HG02981 (cell line): Measurements from ENCODE around the gene AKIRIN1.
"Not testable (repeated sequence)": the region's sequence is repeated elsewhere in the genome, so short reads cannot be mapped to it uniquely, and the experiment has no call there.

Source experiments
- ATAC-seq: cut with Tn5 transposase; IDR thresholded peaks from one replicate; pipeline ENCODE4 v1.9.1; 2021; ENCODE audit warnings: mild to moderate bottlenecking, moderate library complexity; ENCODE audit not compliant: unreplicated experiment

Gene AKIRIN1, protein sequence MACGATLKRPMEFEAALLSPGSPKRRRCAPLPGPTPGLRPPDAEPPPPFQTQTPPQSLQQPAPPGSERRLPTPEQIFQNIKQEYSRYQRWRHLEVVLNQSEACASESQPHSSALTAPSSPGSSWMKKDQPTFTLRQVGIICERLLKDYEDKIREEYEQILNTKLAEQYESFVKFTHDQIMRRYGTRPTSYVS

GRCh38 chr1:38990738-38991637 lies at the start of gene AKIRIN1:
TSS of gene AKIRIN1 (plus strand) at chr1:38991276. CDS start at chr1:38991381, 105 bp downstream.
- ATAC-seq: peak; percentile 94

DNA sequence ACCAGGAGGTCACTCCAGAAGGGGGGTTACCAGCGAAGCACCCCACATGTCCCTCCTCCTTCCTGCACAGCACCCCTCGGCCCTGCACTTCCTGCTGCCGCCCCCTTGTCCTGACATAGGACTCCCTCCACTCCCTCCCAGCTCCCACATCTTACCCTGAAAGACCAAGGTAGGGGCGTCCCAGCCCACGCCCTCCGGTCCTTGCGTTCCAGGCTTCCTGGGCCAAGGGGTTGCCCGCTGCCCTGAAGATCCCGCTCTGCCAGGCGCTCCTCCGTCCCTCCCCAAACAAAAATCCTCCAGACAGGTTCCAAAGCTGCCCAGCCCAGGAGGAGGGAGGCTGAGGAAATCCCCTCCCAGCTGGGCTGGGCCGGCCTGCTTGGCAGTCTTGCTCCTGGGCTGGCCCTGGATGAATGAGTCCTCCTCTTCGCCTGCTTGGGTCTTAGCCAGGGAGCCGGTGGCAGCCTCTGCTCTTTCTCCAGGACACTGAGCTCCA lies 49.5 kb upstream of the AKIRIN1 start, which contains the start of gene RHBDL2:
Gene RHBDL2, minus strand, starts transcription at position 304 of the 493 bp plus-strand sequence. CDS start 22,618 bp downstream, outside the sequence.
- ATAC-seq: no peak

- ATAC-seq: no peak
Observed at GRCh38 chr1:38942664-38943428, 48.2 kb upstream of the AKIRIN1 start.

DNA sequence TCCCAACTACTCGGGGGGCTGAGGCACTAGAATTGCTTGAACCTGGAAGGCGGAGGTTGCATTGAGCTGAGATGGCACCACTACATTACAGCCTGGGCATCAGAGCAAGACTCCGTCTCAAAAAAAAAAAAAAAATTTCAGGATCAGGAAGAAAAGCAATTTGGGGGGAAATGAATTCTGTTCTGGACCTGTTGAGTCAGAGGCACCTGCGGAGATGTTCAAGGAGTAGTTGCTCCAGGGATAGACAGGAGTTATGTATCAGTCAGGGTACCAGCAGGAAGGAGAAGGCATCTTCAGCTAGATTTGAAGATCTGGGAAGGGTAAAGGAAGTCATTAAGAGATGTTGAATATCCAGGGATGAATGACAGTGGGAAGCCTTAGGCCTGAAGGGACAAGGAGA lies 46.5 kb upstream of the AKIRIN1 start:
- ATAC-seq: no peak

GRCh38 chr1:38950553-38950952 lies 40.5 kb upstream of the AKIRIN1 start:
- no peak for ATAC-seq

DNA sequence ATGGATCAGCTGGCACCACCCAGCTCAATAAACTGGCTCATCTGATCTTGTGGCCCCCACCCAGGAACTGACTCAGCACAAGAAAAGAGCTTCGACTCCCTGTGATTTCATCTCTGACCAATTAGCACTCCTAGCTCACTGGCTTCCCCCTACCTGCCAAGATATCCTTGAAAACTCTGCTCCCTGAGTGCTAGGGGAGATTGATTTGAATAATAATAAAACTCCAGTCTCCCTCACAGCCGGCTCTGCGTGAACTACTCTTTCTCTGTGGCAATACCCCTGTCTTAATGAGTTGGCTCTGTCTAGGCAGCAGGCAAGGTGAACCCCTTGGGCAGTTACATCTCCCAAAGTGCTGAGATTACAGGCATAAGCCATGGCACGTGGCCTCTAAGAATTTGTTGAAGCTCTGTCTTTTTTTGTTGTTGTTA lies 37.6 kb upstream of the AKIRIN1 start:
- no peak for ATAC-seq

DNA sequence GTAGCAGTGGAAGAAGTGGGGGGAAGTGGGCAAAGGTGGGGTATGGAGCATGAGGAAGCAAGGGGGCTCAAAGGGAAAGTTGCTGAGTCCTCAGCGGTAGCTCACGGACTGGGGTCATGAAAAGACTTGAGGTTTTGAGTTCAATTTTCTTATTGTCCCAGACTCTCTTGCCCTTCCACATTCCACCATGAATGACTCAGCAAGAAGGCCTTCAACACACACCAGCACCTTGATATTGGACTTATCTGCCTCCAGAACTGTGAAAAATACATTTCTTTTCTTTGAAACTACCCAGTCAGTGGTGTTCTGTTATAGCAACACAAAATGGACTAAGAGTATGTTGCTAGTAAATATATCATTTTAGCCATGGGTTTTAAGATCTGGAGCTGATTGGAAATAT lies 32.1 kb upstream of the AKIRIN1 start:
- ATAC-seq: no peak

DNA sequence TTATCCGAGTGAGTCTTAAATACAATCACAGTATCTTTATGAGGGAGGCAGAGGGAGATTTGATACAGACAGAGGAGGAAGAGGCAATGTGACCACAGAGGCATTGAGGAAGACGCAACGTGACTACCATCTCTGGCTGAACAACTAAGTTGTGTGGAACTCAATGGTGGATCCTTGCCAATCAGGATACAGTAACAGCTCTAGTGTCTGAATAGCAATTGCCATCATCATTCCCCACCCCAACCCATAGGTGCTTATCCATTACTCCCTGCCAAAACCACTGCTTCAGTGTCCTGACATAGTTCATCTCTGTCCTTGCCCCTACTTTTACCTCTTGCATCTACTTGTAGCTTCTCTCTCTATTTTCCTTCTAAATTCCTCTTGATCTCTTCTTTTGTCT lies 29.0 kb upstream of the AKIRIN1 start:
- no peak for ATAC-seq

GRCh38 chr1:38962560-38962959 lies 28.5 kb upstream of the AKIRIN1 start:
- ATAC-seq: no peak

DNA sequence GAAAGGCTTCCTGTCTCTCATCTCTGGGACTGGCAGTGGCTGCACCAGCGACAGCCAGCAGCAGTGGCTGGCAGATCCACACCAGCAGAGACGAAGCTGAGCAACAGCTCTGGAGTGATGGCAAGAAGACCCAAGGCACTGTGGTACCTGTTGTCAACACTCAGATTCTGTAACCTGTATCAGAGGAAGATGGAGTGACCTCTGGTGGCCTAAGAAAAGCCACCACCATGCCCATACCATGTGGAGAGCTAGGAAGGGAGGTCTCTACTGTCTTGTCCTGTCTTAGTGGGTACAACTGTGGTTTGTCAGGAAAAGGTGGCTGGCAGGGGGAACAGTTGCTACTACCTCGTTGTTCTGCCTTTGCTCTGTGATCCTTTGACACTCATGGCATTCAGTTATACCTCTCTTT lies 26.9 kb upstream of the AKIRIN1 start:
- ATAC-seq: no peak

GRCh38 chr1:38973145-38973544 lies 17.9 kb upstream of the AKIRIN1 start:
- ATAC-seq: not testable (repeated sequence)

- ATAC-seq: no peak
Observed at GRCh38 chr1:38973659-38974437, 17.2 kb upstream of the AKIRIN1 start.

DNA sequence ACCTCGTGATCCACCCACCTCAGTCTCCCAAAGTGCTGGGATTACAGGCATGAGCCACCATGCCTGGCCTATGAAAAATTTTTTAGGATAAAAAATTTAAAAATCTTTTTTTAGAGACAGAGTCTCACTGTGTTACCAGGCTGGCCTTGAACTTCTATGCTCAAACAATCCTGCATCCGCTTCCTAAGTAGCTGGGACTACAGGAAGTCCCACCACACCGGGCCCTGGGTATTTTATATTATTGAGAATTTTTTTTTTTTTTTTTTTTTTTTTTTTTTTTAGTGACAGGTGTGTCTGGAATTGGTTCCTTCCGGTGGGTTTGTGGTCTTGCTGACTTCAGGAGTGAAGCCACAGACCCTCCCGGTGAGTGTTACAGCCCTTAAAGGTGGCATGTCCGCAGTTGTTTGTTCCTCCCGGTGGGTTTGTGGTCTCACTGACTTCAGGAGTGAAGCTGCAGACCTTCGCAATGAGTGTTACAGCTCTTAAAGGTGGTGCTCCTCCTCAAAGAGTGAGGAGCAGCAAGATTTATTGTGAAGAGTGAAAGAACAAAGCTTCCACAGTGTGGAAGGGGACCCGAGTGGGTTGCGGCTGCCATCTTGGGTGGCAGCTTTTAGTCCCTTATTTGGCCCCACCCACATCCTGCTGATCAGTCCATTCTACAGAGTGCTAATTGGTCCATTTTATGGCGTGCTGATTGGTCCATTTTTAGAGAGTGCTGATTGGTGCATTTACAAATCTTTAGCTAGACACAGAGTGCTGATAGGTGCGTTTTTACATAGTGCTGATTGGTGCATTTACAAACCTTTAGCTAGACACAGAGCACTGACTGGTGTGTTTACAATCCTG lies 13.5 kb upstream of the AKIRIN1 start:
- ATAC-seq: not testable (repeated sequence)

GRCh38 chr1:38978245-38978542 lies 12.9 kb upstream of the AKIRIN1 start:
- not testable (repeated sequence) for ATAC-seq

DNA sequence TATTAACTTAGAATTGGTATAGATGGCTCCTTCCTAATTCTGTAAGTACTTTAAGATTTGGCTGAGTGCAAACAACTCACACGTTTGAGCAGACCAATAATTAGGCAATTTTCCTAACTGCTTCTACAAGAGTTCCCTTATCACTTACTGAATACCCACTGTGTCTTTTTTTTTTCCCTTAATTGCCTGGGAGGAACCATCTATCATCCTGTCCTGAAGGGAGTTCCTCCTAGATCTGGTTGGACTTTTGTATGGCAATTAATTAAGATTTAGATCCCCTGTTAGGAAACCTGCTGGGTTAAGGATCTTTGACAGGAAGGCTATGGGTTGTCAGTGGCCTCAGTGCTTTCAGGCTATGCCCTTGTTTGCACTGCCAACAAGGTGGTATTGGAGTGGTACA lies 11.7 kb upstream of the AKIRIN1 start:
- not testable (repeated sequence) for ATAC-seq

DNA sequence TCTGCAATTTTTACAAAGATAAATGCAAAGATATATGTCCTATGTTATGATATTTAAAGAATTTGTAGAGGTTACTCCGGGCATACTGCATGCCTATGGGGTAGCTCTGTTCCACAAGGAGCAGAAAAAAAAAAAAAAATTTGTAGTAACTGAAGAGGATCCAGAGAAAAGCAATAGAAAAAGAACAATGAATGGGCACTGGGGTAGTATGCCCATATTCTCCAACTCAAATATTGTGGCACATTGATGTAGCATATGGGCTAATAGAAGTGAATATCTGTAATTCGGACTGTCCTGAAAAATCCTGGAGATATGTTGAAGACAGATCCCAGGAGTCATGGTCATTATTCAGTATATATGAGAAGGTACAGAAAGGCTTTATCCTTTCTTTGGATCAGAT lies 1.1 kb upstream of the AKIRIN1 start:
- no peak for ATAC-seq

DNA sequence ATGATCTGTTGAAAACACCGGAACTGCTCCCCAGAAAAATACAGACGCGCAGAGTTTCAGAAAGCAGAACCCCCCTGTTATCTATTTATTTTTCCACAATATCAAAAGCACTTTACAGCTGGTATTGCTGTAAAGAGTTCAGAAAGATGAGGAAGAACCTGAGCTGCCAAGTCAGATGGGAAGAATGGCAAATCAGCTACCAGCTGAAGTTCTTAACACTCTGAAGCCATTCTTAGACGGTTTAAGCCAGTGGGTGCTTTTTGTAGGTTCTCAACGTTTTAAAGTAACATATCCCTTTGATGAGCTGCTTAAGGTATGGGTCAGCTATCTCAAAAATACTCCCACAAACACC lies 714 bp upstream of the AKIRIN1 start:
- no peak for ATAC-seq

GRCh38 chr1:38991638-38992411 lies 749 bp downstream of the AKIRIN1 start:
- ATAC-seq: no peak
